Psoas muscle (tissue), 8 donors: ENCODE data around the gene EGF. TPM values are rescaled to one million over a fixed set of nuclear protein-coding genes. Genes with fewer than 3 reads are reported as not detected.

ENCODE experiments used
- ATAC-seq, 4 donors: fragments of 200-7000 bp; cut with Tn5 transposase; one replicate each; pipeline ENCODE4 v1.9.1; 2020; ENCODE audit warnings: moderate library complexity in 3 of 4, mild to moderate bottlenecking in 2 of 4
- DNase-seq, 2 donors: peaks; one replicate each; pipeline ENCODE4 v3.0.0-alpha.2; 2020
- H3K27ac ChIP-seq: fragments of 200-600 bp; one replicate; pipeline ENCODE4 v1.8.0; 2022
- H3K27me3 ChIP-seq, 3 donors: fragments of 200-600 bp in 1 of 3; one replicate each; pipeline versions ENCODE4 v1.6.1 to v1.8.0; 2013 to 2022; ENCODE audit warnings: low read length in 2 of 3, mild to moderate bottlenecking in 2 of 3, moderate library complexity in 1 of 3; ENCODE audit not compliant: insufficient read depth in 3 of 3
- H3K36me3 ChIP-seq, 2 donors: fragments of 200-600 bp in 1 of 2; one replicate each; pipeline versions ENCODE4 v1.6.1 to v1.8.0; 2013 to 2022; ENCODE audit warnings: low read depth in 1 of 2, mild to moderate bottlenecking in 1 of 2, moderate library complexity in 1 of 2; ENCODE audit not compliant: insufficient read depth in 1 of 2
- H3K4me1 ChIP-seq: fragments of 200-600 bp; one replicate; pipeline ENCODE4 v1.8.0; 2022
- H3K4me3 ChIP-seq: fragments of 200-600 bp; one replicate; pipeline ENCODE4 v1.8.0; 2022; ENCODE audit warnings: mild to moderate bottlenecking
- H3K9me3 ChIP-seq: fragments of 200-600 bp; one replicate; pipeline ENCODE4 v1.8.0; 2022
- CTCF ChIP-seq: fragments of 200-600 bp; IDR thresholded peaks from one replicate; pipeline ENCODE4 v1.8.0; 2022; ENCODE audit warnings: antibody characterized with exemption
- WGBS, 3 donors: extraction: QIAGEN DNeasy Blood & Tissue Kit; methylation state at CpG; one replicate each; pipeline versions ENCODE4 v1.1.6 to v1.1.7; 2013; 5-methylcytosine and 5-hydroxymethylcytosine counted together
- intact Hi-C, 2 donors: fragments of 100-400 bp; cut with DNase I; formaldehyde crosslinking; loops; one replicate each; pipeline versions ENCODE4 v1.11.0 to v1.14.2; 2022
- long read RNA-seq, 2 donors: library from polyadenylated mRNA; unstranded; transcript quantifications; one replicate each; pipeline ENCODE4 v2.0.0, GENCODE V29; 2021
- polyA plus RNA-seq, 3 donors: library from polyadenylated mRNA; stranded (reverse); fragments of 200-250 nt; gene quantifications; one replicate each; pipeline ENCODE4 v1.2.3, GENCODE V29; 2013
- total RNA-seq, 4 donors: library from RNA; stranded (reverse); fragmentation: NEBNext Ultra II Directional in 2 of 4; extraction: Animal tissue kit (Norgen Biotek cat#: 25700) in 2 of 4; gene quantifications; one replicate each; pipeline versions ENCODE4 v1.2.1 to v1.2.4, GENCODE V29; 2021 to 2023
- donor health status: healthy with polysubstance abuse.
- donor health status: DM: no; HTN: no; CAD: no; lungs with moderate emphysema.
- donor health status: Bipolar disorder and iron deficiency.
- donor health status: healthy.
- donor health status: DM: yes; HTN: yes; CAD: no.
- donor health status: DM: no; HTN: no; CAD: no.
- donor health status: DM: no; HTN: no; CAD: no.
- donor health status: DM: yes; HTN: yes; CAD: no.

The EGF gene
- total RNA-seq, result 10 to 100 TPM; 37.1 to 92.4 (median 52.8) TPM
- 10 to 100 TPM in 2 of 3 donors, 1 to 10 TPM in 1; 2.5 to 29.9 (median 26.5) TPM for polyA plus RNA-seq
- long read RNA-seq, donor 1, full-length matches to known transcripts, result 1 of 20 reads
- long read RNA-seq, donor 1, partial matches to known transcripts, result 12 of 20 reads
- long read RNA-seq, donor 1, other reads (novel, unspliced or antisense), result 7 of 20 reads
- long read RNA-seq, donor 2, full-length matches to known transcripts, result 2 of 47 reads
- long read RNA-seq, donor 2, partial matches to known transcripts, result 17 of 47 reads
- long read RNA-seq, donor 2, other reads (novel, unspliced or antisense), result 28 of 47 reads

GRCh38 chr4:109912706-109913595, at the start of gene EGF:
Gene EGF (plus strand): TSS chr4:109912883. CDS start chr4:109913336, 453 bp downstream.
- no peaks in the 10 kb centered on the region for H3K9me3 ChIP-seq
- peak within 1 kb of the TSS; percentile 95 for H3K27ac ChIP-seq
- DNase-seq, result peak in 1 of 2 donors; percentile 46
- no peaks in the 10 kb centered on the region for H3K36me3 ChIP-seq
- intact Hi-C loops, result no loop called here
- TF ChIP-seq CTCF, result no peak
- peak; percentile 51 to 69 (median 54) for ATAC-seq
- WGBS, 3 donors, result 25 to 41% (median 26%) methylated on average over 9 of the region's 9 CpGs
- H3K4me1 ChIP-seq, result peaks cover 7% of the 10 kb centered on the region
- no peaks in the 10 kb centered on the region for H3K27me3 ChIP-seq
- peak within 1 kb of the TSS; percentile 80 for H3K4me3 ChIP-seq

- H3K4me3 ChIP-seq, result no peak overlapping the region
- intact Hi-C loops, result no loop called here
- no peak for ATAC-seq
Observed at GRCh38 chr4:109864134-109864533, 48.5 kb upstream of the EGF start.

GRCh38 chr4:109870061-109870460, 42.6 kb upstream of the EGF start:
- no peak overlapping the region for H3K4me3 ChIP-seq
- TF ChIP-seq CTCF, result no peak
- no peaks in the 10 kb centered on the region for H3K4me1 ChIP-seq
- WGBS, 3 donors, result 95 to 98% (median 95%) methylated on average over 5 of the region's 5 CpGs
- H3K9me3 ChIP-seq, result no peaks in the 10 kb centered on the region
- no peaks in the 10 kb centered on the region for H3K27me3 ChIP-seq
- H3K27ac ChIP-seq, result no peak overlapping the region
- intact Hi-C loops, result no loop called here
- DNase-seq, result no peak
- no peak for ATAC-seq
- no peaks in the 10 kb centered on the region for H3K36me3 ChIP-seq

More at GRCh38 chr4:109864134-109864533, 48.5 kb upstream of the EGF start:
- H3K27me3 ChIP-seq, result no peaks in the 10 kb centered on the region
- no peaks in the 10 kb centered on the region for H3K36me3 ChIP-seq
- H3K4me1 ChIP-seq, result no peaks in the 10 kb centered on the region
- no peak for DNase-seq
- no peak for TF ChIP-seq CTCF
- H3K9me3 ChIP-seq, result peaks cover 4% of the 10 kb centered on the region
- no peak overlapping the region for H3K27ac ChIP-seq

GRCh38 chr4:109872065-109872464, 40.6 kb upstream of the EGF start:
- Histone ChIP-seq H3K27me3 (no peaks in the 10 kb centered on the region), H3K4me1 (peaks cover under 1% of the 10 kb centered on the region), H3K36me3 (no peaks in the 10 kb centered on the region), H3K4me3 (no peak overlapping the region), H3K27ac (no peak overlapping the region), H3K9me3 (no peaks in the 10 kb centered on the region)
- DNase-seq (no peak), ATAC-seq (peak in 3 of 4 donors; percentile 44 to 57 (median 56))
- no peak for TF ChIP-seq CTCF
- intact Hi-C loops, result no loop called here
- 64 to 88% (median 72%) methylated on average over 2 of the region's 2 CpGs for WGBS, 3 donors
